NCI-H1417 treated with DMSO at 0.1 percent for 48 hours (cell line): ENCODE measurements around the gene SF3B6.
"Not testable (repeated sequence)": the region's sequence is repeated elsewhere in the genome, so short reads cannot be mapped to it uniquely, and the experiment has no call there.

Experiments used
- DNase-seq: peaks from one replicate; lab custom pipeline; 2025; lab: John Stamatoyannopoulos, UW

SF3B6 gene, protein sequence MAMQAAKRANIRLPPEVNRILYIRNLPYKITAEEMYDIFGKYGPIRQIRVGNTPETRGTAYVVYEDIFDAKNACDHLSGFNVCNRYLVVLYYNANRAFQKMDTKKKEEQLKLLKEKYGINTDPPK

DNA sequence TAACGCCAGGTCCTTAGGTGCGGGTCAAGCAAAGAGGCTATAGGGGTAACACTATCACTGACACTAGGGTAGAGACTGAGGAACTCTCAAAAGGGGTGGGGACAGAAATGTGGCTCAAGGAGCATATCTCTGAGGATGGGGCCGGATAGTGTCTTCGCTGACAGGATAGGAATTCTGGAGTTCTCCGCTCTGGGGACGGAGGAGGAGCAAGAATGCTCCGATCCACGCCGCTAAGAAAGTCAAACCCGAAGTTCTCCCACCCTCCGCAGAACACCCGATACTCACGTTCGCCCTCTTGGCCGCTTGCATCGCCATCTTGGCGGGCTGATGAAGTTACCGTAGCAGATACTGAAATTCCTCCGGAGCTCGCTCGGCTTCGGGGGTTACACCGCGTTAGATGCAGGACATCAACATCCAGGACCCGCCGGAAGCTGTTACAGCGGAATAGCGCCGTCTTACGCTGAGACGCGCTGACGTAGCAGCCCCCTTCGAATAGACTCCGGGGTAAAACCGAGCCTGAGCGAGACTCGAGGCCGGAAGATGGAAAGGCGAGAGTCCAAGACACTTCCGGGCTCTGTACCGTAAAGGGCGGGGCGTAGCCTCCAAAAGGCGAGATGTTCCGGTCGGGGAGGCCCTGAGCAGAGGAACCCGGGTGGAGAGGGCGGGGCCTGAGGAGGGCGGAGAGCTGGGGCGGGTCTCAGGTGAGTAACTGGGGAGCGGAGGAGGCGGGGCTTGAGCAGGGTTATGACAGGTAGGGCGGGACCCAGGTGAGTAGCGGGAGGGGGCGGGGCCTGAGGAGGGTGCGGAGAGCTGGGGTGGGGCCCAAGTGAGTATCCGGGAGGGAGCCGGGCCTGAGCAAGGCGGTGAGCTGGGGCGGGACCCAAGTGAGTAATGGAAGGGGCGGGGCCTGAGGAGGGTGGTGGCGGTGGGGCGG, at the start of gene SF3B6:
Gene SF3B6 (minus strand): TSS at position 412 of the 934 bp plus-strand sequence. CDS start 97 bp downstream, at position 315.
- peak; percentile 97 for DNase-seq

DNA sequence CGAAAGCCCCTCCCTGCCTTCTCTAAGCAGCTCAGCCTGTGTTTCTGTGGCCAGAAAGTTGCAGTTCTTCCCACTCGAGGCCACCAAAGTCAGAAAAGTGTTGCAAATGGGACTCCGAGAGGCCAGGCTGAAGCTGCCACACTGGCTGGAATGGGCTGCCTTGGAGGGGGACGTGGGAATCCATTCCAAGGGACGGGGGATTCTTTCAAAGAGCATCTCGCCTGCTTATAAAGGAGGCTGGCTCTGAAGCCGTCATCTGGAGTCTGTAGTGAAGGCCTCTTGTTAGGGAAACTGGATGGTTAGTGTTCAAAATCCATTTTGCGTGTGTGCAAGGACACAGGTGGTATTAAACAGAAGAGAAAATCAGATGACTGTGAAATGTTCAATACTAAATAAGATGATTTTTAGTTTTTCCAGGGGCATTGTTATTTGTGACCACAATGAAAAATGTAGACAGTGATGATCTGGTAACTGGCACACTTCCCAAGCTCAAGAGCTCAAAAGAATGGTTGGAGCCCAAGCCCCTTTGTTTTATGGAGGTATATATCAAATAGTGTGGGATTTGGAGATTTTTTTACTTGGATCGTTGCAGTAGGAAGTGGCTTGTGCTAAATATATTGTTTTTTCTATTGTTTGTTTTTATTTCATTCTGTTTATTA, 47.9 kb upstream of the SF3B6 start:
- no peak for DNase-seq

DNA sequence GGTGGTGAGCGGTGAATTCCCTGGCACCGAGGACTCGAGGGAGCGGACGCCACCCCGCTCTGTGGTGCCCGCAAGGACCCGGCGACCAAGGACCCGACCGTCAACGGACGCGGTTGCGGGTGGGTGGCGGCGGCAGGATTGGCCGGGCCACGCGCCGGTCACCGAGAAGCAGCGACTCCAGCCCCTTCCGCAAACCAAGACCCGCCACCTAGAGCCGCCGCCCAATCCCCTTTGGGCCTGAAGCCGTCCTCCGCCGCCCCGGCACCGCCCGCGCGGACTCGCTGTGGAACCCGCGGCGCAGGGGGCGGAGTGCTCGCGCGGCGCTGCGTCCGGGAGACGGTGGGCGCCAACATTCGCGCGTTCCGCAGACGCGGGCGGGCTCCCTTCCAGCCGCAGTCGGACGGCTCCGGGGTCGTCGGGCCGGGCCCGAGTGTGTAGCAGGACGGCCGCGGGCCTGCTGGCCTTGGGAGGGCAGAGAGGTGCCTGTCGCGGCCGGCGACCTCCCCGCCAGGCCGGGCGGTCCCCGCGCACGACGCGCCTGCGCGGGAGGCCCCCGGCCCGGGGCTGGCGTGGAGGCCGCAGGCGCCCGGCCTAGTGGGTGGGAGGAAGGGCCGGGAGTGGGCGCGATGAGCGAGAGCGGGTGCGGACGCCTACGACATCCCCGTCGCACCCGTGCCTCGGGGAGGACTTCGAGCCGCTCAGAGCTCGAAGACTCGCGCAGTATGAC, 47.2 kb upstream of the SF3B6 start, which contains the start of the genes FAM228B and PFN4:
Gene FAM228B (plus strand): TSS at position 275 of the 727 bp plus-strand sequence. CDS start 893 bp downstream, outside the sequence.
Gene PFN4 (minus strand): TSS at position 140 of the 727 bp plus-strand sequence. CDS start 799 bp downstream, outside the sequence.
- DNase-seq: peak; percentile 48

DNA sequence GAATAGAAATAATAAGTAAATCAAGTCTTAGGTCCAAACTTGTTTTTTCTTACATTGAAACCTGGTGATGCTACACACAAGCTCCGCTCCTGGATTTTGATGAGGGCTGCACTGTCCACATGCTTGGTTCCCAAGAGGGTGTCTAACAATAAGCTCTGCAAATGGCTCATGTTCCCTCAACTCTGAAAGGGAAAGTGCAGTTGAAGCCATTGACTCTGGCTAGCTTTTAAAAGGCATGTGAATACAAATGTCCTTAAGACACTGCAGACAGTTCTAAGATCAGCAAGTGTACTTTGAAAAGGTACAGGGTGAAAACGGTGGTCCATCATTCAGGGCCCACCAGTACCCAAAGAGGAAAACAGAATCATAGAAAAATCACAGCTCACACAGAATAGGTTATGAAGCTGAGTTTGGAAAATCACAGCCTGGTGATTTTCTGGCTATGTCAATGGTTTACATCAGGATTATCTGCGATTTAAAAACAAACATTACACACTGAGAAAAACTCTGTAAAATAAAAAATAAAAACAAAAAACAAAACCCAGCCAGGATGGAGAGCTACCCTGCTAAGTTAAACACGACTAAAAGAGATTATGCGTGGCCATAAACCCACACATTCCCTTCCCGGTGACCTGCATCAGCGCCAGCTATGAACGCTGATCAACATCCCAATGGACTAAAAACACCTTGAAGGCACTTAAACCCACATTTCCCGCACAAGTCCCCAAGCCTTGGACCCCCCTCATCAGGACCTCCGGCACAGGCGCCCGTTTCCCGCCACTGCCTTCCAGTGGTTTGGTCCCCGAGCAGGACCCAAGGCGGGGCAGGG, 46.5 kb upstream of the SF3B6 start:
- no peak for DNase-seq

DNA sequence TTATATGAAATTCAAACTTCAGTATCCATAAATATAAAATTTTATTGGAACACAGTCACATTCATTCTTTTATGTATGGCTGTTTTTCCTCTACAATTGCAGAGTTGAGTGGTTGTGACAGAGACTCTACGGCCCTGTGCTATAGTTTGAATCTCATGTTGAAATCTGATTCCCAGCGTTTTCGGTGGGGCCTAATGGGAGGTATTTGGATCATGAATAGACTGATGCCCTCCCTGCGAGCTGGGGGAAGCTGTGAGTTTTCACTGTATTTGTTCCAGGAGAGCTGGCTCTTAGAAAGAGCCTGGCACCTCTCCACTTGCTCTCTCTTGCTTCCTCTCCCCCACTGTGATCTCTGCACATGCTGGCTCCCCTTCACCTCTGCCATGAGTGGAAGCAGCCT, 45.3 kb upstream of the SF3B6 start:
- DNase-seq: no peak

DNA sequence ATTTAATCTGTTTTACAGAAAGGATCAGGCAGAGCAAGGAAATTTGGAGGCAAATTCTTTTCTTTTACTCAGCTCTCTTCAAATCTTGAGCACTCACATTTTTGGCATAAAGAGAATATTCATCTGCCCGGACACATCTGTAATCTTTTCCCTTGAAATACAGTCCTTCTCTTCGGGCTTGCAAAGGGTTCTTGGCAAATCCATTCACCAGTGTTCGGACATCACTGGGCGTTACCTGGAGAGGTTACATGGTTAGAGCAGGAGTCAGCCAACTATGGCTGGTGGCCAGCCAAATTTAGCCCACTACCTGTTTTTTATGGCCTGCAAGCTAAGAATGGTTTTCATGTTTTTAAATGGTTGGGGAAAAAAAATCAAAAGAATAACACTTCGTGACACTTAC, 44.9 kb upstream of the SF3B6 start:
- no peak for DNase-seq

DNA sequence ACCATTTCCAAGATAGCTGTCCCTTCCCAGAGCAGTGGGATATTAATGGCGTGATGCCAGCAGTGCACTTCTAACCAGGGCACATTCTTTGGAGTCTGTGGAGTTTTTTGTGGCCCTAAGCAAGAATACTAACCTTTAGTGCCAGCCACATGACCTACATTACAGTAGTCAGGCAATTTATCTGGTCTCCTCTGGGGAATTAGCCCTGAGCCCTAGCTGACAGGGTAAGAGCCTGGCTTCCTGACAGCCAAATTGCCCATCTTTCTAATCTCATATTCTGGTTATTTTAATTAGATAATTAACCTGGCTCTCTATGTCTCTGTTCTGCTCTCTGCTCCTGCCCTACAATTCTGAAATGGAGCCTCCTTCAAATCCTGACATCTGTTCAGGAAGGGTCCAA, 41.8 kb upstream of the SF3B6 start:
- DNase-seq: no peak

DNA sequence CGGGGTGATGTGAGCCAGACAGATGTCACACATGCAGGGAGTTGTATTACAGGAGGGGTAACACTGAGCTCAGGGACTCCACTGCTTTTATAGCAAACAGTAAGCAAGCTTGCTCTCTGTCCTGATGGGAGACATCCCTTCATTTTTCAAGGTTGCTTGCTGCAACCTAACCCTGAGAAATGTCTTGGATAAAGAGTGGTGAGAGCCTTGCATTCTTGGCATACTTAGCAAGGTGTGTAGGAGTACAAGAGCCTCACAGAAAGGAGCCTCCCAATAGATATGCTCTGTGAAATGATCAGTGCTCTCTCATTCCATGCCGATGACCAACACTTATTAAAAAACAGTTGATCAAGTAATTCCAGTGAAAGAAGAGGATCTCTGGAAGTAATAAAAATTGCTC, 38.9 kb upstream of the SF3B6 start:
- no peak for DNase-seq

DNA sequence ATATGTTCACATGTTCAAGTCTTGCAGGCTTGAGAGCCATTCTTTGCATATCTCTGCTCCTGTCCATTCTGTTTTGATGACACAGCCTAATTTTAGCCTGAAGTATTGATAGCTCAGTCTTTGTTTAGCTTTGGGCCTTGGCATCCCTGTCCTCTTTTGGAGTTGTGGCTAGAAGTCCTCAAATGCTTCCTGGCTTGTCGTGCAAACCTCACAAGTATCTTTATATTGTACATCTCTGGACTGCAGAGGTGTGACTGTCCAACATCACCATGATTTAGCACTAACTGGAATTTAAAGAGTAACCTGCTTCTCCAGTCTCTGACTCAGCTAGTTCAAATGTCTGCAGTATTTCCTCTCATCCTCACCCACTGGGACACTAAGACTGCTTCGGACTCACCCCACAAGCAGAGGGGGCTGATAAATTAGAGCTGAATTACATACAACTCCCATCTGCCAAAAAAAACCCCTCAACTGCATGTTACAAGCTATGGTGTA, 35.3 kb upstream of the SF3B6 start:
- DNase-seq: no peak

DNA sequence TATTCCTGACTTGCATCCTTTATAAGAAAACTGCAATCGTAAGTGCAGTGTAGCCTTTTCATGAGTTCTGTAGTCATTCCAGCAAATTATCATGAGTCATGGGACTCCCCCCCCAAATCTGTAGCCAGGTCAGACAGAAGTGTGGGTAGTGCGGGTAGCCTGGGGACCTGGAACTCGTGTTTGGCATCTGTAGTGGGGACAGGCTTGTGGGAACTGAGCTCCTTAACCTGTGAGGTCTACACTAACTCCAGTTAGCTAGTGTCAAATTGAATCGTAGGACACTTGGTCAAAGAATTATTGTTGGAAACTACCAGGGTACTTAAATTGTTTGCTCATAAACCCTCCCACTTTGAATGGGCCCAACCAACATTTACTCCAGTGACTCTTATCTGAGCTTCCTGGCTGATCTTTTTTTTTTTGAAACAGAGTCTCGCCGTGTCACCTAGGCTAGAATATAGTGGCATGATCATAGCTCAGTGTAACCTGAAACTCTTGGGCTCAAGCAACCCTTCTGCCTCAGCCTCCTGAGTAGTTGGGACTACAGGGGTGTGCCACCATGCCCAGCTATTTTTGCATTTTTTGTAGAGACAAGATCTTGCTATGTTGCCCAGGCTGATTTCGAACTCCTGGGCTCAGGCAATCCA, 34.7 kb upstream of the SF3B6 start:
- DNase-seq: no peak

DNA sequence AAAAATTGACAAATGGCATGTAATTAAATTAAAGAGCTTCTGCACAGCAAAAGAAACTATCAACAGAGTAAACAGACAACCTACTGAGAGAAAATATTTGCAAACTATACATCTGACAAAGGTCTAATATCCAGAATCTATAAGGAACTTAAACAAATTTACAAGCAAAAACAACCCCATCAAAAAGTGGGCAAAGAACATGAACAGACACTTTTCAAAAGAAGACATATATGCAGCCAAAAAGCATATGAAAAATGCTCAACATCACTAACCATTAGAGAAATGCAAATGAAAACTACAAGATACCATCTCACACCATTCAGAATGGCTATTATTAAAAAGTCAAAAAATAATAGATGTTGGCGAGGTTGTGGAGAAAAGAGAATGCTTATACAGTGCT, 33.3 kb upstream of the SF3B6 start:
- not testable (repeated sequence) for DNase-seq

DNA sequence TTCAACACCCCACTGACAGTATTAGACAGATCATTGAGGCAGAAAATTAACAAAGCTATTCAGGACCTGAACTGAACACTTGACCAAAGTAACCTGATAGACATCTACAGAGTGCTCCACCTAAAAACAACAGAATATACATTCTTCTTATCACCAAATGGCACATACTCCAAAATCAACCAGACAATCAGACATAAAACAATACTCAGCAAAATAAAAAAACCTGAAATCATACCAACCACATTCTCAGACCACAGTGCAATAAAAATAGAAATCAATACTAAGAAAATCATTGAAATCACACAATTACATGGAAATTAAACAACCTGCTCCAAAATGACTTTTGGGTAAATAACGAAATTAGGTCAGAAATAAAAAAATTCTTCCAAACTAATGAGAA, 31.2 kb upstream of the SF3B6 start:
- DNase-seq: no peak

DNA sequence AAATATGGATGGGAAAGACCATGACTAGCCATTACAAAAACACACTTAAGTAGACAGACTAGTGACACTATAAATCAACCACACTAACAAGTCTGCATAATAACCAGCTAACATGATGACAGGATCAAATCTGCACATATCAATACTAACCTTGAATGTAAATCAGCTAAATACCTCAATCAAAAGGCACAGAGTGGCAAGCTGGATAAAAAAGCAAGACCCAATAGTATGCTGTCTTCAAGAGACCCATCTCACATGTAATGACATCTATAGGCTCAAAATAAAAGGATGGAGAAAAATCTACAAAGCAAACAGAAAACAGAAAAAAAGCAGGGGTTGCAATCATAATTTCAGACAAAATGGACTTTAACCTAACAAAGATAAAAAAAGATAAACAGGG, 30.7 kb upstream of the SF3B6 start:
- DNase-seq: no peak

DNA sequence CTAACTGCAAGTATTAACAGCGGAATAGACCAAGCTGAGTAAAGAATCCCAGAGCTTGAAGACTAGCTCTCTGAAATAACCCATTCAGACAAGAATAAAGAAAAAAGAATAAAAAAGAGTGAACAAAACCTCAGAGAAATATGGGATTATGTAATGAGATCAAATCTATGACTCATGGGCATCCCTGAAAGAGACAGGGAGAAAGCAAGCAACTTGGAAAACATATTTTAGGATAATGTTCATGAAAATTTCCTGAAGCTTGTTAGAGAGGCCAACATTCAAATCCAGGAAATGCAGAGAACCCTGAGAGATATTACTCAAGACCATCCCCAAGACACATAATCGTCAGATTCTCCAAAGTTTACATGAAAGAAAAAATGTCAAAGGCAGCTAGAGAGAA, 29.7 kb upstream of the SF3B6 start:
- DNase-seq: no peak

DNA sequence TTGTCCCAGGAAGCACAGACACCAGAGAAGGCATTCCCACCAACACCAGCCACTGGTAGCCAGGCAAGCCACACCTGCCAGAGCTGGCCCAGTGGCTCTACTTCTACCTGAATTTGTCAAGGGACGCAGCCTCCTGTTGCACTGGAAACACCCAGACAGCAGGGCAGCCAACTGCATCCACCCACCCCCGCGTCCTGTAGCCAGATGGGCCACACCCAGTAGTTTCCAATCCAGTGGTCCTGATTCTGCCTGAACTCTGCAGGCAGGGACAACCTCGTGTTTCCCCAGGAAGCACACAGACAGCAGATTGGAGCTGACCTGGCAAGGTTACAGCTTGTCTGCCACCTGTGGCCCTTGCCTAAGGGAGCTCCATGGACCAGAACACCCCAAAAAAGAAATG, 28.8 kb upstream of the SF3B6 start:
- DNase-seq: no peak

DNA sequence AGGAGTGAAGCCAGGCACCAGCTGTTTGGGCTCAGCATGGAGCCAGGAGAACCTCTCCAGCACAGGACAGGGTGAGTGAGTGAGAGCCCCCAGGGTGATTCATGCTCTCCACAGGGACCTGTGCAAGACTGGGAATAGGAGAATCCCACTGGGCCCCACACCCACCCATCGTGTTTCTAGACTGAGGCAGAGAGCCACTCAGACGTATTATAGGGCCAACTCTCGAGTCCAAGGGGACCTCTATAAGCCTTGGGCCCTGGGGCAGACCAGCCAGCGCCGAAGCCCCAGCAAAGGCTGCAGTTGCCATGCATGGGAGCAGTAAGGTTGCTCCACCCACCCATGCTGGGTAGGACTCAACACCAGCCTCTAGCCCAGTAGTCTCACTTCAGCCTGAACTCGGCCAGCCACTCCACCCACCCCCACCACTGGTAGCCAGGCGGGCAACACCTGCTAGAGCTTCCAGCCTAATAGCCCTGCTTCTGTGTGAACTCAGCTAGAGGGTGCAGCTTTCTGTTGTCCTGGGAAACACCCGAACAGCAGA, 28.1 kb upstream of the SF3B6 start:
- DNase-seq: no peak

DNA sequence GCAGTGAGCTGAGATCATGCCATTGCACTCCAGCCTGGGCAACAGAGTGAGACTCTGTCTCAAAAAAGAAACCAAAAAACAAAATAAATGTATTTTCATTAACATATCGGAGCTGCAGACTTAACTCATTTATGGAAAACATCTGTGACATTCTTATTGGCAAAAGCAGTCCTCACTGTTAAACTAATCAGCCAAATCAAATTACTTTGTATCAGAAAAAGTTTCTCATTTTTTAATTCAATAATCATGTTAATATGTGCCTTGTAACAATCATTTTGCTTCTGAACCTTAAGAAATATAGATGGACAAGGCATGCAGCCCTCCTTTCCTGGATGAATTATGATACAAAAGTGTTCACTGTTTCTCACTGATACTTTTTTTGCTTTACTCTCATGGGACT, 26.6 kb upstream of the SF3B6 start:
- DNase-seq: no peak

DNA sequence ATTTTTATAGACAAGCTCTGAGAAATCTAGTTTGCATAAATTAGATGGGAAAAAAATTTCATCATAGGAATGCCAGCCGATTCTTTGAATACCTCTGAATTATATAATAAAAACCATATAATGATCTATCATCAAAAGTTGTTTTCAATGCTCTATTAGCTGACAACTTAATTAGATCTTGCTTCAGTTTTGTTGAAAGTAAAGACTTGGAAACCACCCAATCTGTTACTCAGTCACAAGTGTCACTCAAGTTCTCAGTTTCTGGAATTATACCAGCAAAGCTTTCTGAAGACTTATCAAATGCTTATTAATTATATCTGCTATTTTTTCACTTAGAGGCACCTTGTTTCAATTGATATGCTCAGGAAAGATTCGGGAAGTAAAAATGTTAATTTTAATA, 25.9 kb upstream of the SF3B6 start:
- no peak for DNase-seq

DNA sequence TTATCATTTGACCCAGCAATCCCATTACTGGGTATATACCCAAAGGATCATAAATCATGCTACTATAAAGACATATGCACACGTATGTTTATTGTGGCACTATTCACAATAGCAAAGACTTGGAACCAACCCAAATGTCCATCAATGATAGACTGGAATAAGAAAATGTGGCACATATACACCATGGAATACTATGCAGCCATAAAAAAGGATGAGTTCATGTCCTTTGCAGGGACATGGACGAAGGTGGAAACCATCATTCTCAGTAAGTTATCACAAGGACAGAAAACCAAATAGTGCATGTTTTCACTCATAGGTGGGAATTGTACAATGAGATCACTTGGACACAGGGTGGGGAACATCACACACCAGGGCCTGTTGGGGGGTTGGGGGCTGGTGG, 24.6 kb upstream of the SF3B6 start:
- not testable (repeated sequence) for DNase-seq

DNA sequence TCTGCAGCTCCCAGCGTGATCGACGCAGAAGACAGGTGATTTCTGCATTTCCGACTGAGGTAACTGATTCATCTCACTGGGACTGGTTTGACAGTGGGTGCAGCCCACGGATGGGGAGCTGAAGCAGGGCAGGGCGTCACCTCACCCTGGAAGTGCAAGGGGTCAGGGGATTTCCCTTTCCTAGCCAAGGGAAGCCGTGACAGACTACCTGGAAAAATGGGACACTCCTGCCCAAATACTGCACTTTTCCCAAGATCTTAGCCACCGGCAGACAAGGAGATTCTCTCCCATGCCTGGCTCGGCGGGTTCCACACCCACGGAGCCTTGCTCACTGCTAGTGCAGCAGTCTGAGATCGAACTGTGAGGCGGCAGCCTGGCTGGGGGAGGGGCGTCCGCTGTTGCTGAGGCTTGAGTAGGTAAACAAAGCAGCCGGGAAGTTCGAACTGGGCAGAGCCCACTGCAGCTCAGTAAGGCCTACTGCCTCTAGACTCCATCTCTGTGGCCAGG, 19.1 kb upstream of the SF3B6 start:
- DNase-seq: not testable (repeated sequence)
